Measurements from ENCODE around the gene LDLRAD4. TPM values are rescaled to one million over a fixed set of nuclear protein-coding genes. Genes with fewer than 3 reads are reported as not detected.

Gene LDLRAD4
- total and polyA plus RNA-seq, 2 experiments from 2014 or later, result 0.73 to 1.9 TPM

DNA sequence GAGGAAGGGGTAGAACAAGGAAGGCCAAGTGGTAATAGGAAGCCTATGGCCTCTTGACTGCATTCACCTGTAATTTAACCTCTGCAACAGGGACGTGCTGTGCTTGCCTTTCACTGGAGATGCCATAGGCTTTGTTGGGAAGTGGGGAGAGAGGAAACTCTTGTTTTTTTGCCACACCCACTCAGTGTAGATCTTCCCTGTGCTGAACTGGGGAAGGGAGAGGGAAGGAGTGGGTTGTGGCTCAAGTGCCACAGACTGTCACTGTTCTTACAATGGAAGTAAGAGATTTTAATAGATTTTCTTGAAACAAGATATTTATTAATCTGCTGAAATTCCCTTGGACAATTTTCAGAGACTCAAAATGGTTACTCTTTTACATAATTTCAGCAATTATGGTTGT lies 380.5 kb downstream of the LDLRAD4 start (continued):
- TF ChIP-seq, protein P1, sequence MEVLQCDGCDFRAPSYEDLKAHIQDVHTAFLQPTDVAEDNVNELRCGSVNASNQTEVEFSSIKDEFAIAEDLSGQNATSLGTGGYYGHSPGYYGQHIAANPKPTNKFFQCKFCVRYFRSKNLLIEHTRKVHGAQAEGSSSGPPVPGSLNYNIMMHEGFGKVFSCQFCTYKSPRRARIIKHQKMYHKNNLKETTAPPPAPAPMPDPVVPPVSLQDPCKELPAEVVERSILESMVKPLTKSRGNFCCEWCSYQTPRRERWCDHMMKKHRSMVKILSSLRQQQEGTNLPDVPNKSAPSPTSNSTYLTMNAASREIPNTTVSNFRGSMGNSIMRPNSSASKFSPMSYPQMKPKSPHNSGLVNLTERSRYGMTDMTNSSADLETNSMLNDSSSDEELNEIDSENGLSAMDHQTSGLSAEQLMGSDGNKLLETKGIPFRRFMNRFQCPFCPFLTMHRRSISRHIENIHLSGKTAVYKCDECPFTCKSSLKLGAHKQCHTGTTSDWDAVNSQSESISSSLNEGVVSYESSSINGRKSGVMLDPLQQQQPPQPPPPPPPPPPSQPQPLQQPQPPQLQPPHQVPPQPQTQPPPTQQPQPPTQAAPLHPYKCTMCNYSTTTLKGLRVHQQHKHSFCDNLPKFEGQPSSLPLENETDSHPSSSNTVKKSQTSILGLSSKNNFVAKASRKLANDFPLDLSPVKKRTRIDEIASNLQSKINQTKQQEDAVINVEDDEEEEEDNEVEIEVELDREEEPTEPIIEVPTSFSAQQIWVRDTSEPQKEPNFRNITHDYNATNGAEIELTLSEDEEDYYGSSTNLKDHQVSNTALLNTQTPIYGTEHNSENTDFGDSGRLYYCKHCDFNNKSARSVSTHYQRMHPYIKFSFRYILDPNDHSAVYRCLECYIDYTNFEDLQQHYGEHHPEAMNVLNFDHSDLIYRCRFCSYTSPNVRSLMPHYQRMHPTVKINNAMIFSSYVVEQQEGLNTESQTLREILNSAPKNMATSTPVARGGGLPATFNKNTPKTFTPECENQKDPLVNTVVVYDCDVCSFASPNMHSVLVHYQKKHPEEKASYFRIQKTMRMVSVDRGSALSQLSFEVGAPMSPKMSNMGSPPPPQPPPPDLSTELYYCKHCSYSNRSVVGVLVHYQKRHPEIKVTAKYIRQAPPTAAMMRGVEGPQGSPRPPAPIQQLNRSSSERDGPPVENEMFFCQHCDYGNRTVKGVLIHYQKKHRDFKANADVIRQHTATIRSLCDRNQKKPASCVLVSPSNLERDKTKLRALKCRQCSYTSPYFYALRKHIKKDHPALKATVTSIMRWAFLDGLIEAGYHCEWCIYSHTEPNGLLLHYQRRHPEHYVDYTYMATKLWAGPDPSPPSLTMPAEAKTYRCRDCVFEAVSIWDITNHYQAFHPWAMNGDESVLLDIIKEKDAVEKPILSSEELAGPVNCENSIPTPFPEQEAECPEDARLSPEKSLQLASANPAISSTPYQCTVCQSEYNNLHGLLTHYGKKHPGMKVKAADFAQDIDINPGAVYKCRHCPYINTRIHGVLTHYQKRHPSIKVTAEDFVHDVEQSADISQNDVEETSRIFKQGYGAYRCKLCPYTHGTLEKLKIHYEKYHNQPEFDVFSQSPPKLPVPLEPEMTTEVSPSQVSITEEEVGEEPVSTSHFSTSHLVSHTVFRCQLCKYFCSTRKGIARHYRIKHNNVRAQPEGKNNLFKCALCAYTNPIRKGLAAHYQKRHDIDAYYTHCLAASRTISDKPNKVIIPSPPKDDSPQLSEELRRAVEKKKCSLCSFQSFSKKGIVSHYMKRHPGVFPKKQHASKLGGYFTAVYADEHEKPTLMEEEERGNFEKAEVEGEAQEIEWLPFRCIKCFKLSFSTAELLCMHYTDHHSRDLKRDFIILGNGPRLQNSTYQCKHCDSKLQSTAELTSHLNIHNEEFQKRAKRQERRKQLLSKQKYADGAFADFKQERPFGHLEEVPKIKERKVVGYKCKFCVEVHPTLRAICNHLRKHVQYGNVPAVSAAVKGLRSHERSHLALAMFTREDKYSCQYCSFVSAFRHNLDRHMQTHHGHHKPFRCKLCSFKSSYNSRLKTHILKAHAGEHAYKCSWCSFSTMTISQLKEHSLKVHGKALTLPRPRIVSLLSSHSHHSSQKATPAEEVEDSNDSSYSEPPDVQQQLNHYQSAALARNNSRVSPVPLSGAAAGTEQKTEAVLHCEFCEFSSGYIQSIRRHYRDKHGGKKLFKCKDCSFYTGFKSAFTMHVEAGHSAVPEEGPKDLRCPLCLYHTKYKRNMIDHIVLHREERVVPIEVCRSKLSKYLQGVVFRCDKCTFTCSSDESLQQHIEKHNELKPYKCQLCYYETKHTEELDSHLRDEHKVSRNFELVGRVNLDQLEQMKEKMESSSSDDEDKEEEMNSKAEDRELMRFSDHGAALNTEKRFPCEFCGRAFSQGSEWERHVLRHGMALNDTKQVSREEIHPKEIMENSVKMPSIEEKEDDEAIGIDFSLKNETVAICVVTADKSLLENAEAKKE (CRISPR knock-in tag; IDR thresholded peaks at IDR 0.05), result no peak
- no peak for TF ChIP-seq ZNF331 (CRISPR knock-in tag; IDR thresholded peaks at IDR 0.05; ENCODE audit: low read depth)
- TF ChIP-seq JUNB (IDR thresholded peaks at IDR 0.05; ENCODE audit: unreplicated experiment), result no peak
- no peak for TF ChIP-seq ETS1 (IDR thresholded peaks at IDR 0.05)
- TF ChIP-seq EZH2phosphoT487 (IDR thresholded peaks at IDR 0.05; ENCODE audit: unreplicated experiment), result no peak

DNA sequence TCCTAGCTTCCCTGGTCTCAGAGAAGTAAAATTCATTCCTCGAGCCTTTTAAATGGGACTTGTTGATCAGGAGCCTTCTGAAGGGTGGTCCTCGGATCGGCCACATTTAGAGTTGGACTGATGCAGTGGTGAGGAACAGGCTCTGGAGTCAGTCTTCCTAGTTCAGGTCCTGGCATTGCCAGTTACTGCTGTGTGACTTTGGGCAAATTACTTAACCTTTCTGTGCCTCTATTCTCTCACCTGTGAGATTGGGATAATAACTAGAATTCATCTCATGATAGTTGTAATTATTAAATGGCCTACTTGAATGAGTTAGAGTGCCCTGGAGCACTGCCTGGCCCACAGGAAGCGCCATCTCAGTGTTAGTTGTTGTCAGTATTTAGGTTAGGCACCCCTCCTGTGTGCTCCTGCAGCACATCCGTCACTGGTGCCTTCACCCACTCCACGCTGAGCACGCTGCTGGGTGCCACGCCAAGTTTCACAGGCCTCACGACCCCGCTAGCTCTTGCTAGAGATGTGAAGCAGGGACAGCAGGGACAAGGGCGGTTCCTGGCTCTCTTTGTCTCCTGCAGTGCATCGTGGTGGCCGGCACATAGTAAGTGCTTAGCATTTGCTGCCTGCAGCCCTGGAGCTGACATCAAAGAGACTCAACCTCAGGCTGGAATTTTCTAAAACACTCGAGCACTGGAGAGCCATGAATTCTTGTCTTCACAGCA lies 384.9 kb downstream of the LDLRAD4 start:
- ATAC-seq, result no peak
- TF ChIP-seq ZNF331 (CRISPR knock-in tag; IDR thresholded peaks at IDR 0.05; ENCODE audit: low read depth) (no peak), STAT1 (IDR thresholded peaks at IDR 0.05; ENCODE audit: unreplicated experiment) (no peak), POLR2AphosphoS5 (IDR thresholded peaks at IDR 0.05; ENCODE audit: low read depth) (no peak), EZH2 (IDR thresholded peaks at IDR 0.05; ENCODE audit: low read depth, unreplicated experiment) (no peak)
- TF ChIP-seq, protein P1 (CRISPR knock-in tag; IDR thresholded peaks at IDR 0.05), result no peak

More for the DNA sequence above, 384.9 kb downstream of the LDLRAD4 start:
- Histone ChIP-seq H3K27ac (ENCODE audit: low read depth) (no peak overlapping the region), H3F3A (replicated peaks; ENCODE audit: low read depth) (no peaks in the 10 kb centered on the region), H2AFZ (no peak overlapping the region), H3K27me3 (ENCODE audit: insufficient read depth) (no peaks in the 10 kb centered on the region), H3K4me2 (no peak overlapping the region), H3K79me2 (replicated peaks; ENCODE audit: insufficient read depth) (no peaks in the 10 kb centered on the region), H3K36me3 (ENCODE audit: insufficient read depth) (no peaks in the 10 kb centered on the region), H3K4me1 (ENCODE audit: insufficient read depth) (no peaks in the 10 kb centered on the region), H4K20me1 (replicated peaks; ENCODE audit: insufficient read depth) (no peaks in the 10 kb centered on the region), H3K9me2 (ENCODE audit: insufficient read depth) (no peaks in the 10 kb centered on the region; the same call in 1 of the 2 replicates), H3K4me3 (no peak overlapping the region)
- no peak overlapping the region for H3K4me3 Mint-ChIP-seq
- no peak overlapping the region for H3K27ac Mint-ChIP-seq
- DNase-seq (ENCODE audit: low spot score), result no peak
- peaks cover 3% of the 10 kb centered on the region for H3K27me3 Mint-ChIP-seq (ENCODE audit: insufficient read depth, low read depth, poor library complexity)
- peaks cover 10% of the 10 kb centered on the region for H3K9me3 Mint-ChIP-seq
- H3K4me1 Mint-ChIP-seq, result no peaks in the 10 kb centered on the region
- no peaks in the 10 kb centered on the region for H3K36me3 Mint-ChIP-seq (ENCODE audit: low read depth)

All from GM23338 (cell line).